HepG2 (cell line): ENCODE results near the gene C22orf39. TPM values are rescaled to one million over a fixed set of nuclear protein-coding genes. Genes with fewer than 3 reads are reported as not detected.

ENCODE experiments used
- FOXA3 ChIP-seq: IDR thresholded peaks from 2 replicates; pipeline ENCODE4 v1.6.1; 2016; ENCODE audit warnings: missing genetic modification reagents, missing compliant biosample characterization
- HNF4G ChIP-seq, 2 experiments: sonication (generic) in 1 of 2; formaldehyde crosslinking in 1 of 2; IDR thresholded peaks; 2 replicates each; pipeline versions ENCODE4 v1.4.0 to v1.6.1; 2011 to 2020; ENCODE audit warnings: borderline replicate concordance in 2 of 2, low read depth in 2 of 2, mild to moderate bottlenecking in 2 of 2, low read length in 1 of 2, missing genetic modification reagents in 1 of 2, moderate library complexity in 1 of 2
- IRX3 ChIP-seq: sonication (generic); formaldehyde crosslinking; IDR thresholded peaks from 2 replicates; pipeline ENCODE4 v1.8.1; 2023; ENCODE audit warnings: mild to moderate bottlenecking, low read depth, missing genetic modification reagents, borderline replicate concordance
- KDM5B ChIP-seq: sonication (generic); formaldehyde crosslinking; IDR thresholded peaks from 2 replicates; pipeline ENCODE4 v1.4.0; 2020; ENCODE audit warnings: missing genetic modification reagents, mild to moderate bottlenecking, borderline replicate concordance
- NR2F1 ChIP-seq, 2 experiments: fragments of 450-650 bp in 1 of 2; formaldehyde crosslinking in 1 of 2; IDR thresholded peaks; 2 replicates each; pipeline versions ENCODE4 v1.5.0 to v1.6.1; 2016 to 2020; ENCODE audit warnings: mild to moderate bottlenecking in 1 of 2, missing compliant biosample characterization in 1 of 2, missing genetic modification reagents in 1 of 2, moderate library complexity in 1 of 2
- PHF8 ChIP-seq: sonication (generic); formaldehyde crosslinking; IDR thresholded peaks from 2 replicates; pipeline ENCODE4 v1.5.0; 2020; ENCODE audit warnings: missing genetic modification reagents
- SRF ChIP-seq: IDR thresholded peaks from 2 replicates; pipeline ENCODE4 v1.6.1; 2011; ENCODE audit warnings: mild to moderate bottlenecking, low read depth, low read length, moderate library complexity
- YY1 ChIP-seq: IDR thresholded peaks from 2 replicates; pipeline ENCODE4 v1.6.1; 2011; ENCODE audit warnings: low read length, low read depth, moderate library complexity, mild to moderate bottlenecking; ENCODE audit not compliant: insufficient read depth, insufficient replicate concordance
- ZFP36 ChIP-seq: fragments of 150-350 bp; IDR thresholded peaks from 2 replicates; pipeline ENCODE4 v1.6.1; 2018; ENCODE audit warnings: borderline replicate concordance, low read length, low read depth; ENCODE audit not compliant: partially characterized antibody
- ZFP90 ChIP-seq: sonication (generic); formaldehyde crosslinking; IDR thresholded peaks from 2 replicates; pipeline ENCODE4 v1.8.0; 2022; ENCODE audit warnings: missing genetic modification reagents, mild to moderate bottlenecking, inconsistent platforms, borderline replicate concordance
- ZKSCAN5 ChIP-seq: sonication (generic); formaldehyde crosslinking; IDR thresholded peaks from 2 replicates; pipeline ENCODE4 v1.5.1; 2020; ENCODE audit warnings: mild to moderate bottlenecking, missing genetic modification reagents
- ZKSCAN8 ChIP-seq: IDR thresholded peaks from 2 replicates; pipeline ENCODE4 v1.6.1; 2016; ENCODE audit warnings: borderline replicate concordance, missing genetic modification reagents, missing compliant biosample characterization
- ZNF124 ChIP-seq: sonication (generic); formaldehyde crosslinking; IDR thresholded peaks from 2 replicates; pipeline ENCODE4 v1.4.0; 2020; ENCODE audit warnings: missing genetic modification reagents
- ZNF138 ChIP-seq: sonication (generic); formaldehyde crosslinking; IDR thresholded peaks from 2 replicates; pipeline ENCODE4 v1.5.0; 2020; ENCODE audit warnings: mild to moderate bottlenecking, low read depth, missing genetic modification reagents
- ZNF33B ChIP-seq: sonication (generic); formaldehyde crosslinking; IDR thresholded peaks from 2 replicates; pipeline ENCODE4 v1.5.1; 2020; ENCODE audit warnings: mild to moderate bottlenecking, missing genetic modification reagents
- ZNF501 ChIP-seq: sonication (generic); formaldehyde crosslinking; IDR thresholded peaks from 2 replicates; pipeline ENCODE4 v1.5.1; 2020; ENCODE audit warnings: mild to moderate bottlenecking, moderate library complexity, missing genetic modification reagents
- ZNF768 ChIP-seq: sonication (generic); formaldehyde crosslinking; IDR thresholded peaks from 2 replicates; pipeline ENCODE4 v1.4.0; 2020; ENCODE audit warnings: missing genetic modification reagents
- polyA plus RNA-seq, 8 experiments: library from polyadenylated mRNA; depleted of rRNA in 3 of 8; stranded (reverse) in 7 of 8; unstranded in 1 of 8; fragments of >200 nt; fragmentation: Illumina TruSeq in 4 of 8; extraction: Trizol in 4 of 8; gene quantifications; 2 replicates each; pipeline versions ENCODE4 v1.2.1 to v1.2.3, GENCODE V29; 2011 to 2016; ENCODE audit warnings: low read depth in 4 of 8, missing spikeins in 1 of 8, mixed read lengths in 1 of 8; ENCODE audit not compliant: insufficient read depth in 1 of 8
- total RNA-seq, 5 experiments: library from RNA; depleted of rRNA; stranded (reverse); fragments of >200 nt; fragmentation: Illumina TruSeq; extraction: Trizol; gene quantifications; 2 replicates each; pipeline ENCODE4 v1.2.3, GENCODE V29; 2016; ENCODE audit warnings: low read depth in 1 of 5
- TF ChIP-seq, protein P1 (sequence below), 2 experiments: sonication (generic) in 1 of 2; formaldehyde crosslinking in 1 of 2; IDR thresholded peaks; 2 replicates each; pipeline versions ENCODE4 v1.4.0 to v1.6.1; 2016 to 2020; ENCODE audit warnings: borderline replicate concordance in 1 of 2, low read depth in 1 of 2, mild to moderate bottlenecking in 1 of 2, missing genetic modification reagents in 1 of 2
- TF ChIP-seq, protein P2 (sequence below): sonication (generic); formaldehyde crosslinking; IDR thresholded peaks from 2 replicates; pipeline ENCODE4 v1.5.0; 2020; ENCODE audit warnings: mild to moderate bottlenecking, missing genetic modification reagents
- TF ChIP-seq, protein P3 (sequence below): sonication (generic); formaldehyde crosslinking; IDR thresholded peaks from 2 replicates; pipeline ENCODE4 v1.4.0; 2020; ENCODE audit warnings: mild to moderate bottlenecking, missing genetic modification reagents

Gene C22orf39
- total and polyA plus RNA-seq, 2 of the 13 experiments (the other 11 are each of a cell fraction or from before 2014, with no cell fraction given), result 23.4 to 26.4 TPM

DNA sequence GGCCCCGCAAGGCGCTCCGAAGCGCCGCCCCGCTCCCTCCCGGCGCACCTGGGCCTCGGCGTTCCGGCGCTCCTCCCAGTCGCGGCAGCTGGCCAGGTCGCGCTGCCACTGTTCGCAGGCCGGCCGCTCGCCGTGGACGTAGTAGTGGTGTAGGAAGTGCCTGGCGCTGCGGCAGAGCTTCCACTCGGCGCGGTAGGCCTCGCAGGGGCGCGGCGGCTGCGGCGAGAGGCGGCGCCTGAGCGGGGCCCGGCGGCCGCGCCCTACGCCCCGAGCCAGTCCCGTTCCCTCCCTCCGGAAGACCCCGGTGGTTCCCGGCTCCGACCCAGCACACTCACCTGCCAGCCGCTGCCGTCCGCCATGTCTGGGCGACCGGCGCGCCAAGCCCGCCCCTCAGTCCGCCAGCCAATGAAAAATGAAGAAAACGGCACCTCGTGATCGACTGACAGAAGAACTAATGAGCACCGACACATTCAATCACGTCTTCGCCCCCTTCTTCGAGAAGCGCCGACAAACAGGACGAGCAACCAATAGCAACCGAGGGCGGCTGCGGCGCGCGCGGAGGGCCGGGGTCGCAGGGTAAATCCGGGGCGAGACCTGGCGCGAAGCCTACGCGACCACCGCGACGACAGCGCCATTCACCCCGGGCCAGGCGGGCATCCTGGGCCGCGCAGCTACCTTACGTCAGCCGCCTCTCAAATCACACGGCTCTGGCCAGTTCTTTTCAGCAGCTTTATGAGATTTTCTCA is at the start of gene C22orf39 (continued):
- TF ChIP-seq, protein P1, sequence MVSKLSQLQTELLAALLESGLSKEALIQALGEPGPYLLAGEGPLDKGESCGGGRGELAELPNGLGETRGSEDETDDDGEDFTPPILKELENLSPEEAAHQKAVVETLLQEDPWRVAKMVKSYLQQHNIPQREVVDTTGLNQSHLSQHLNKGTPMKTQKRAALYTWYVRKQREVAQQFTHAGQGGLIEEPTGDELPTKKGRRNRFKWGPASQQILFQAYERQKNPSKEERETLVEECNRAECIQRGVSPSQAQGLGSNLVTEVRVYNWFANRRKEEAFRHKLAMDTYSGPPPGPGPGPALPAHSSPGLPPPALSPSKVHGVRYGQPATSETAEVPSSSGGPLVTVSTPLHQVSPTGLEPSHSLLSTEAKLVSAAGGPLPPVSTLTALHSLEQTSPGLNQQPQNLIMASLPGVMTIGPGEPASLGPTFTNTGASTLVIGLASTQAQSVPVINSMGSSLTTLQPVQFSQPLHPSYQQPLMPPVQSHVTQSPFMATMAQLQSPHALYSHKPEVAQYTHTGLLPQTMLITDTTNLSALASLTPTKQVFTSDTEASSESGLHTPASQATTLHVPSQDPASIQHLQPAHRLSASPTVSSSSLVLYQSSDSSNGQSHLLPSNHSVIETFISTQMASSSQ (IDR thresholded peaks at IDR 0.05; ENCODE audit: low read depth), result no peak
- TF ChIP-seq, protein P1 (CRISPR knock-in tag; IDR thresholded peaks at IDR 0.05; ENCODE audit: borderline replicate concordance), result 0 out of 2 replicates have a peak, but pooled peaks have one; percentile 9
- TF ChIP-seq KDM5B (CRISPR knock-in tag) (peak; percentile 37), ZNF138 (CRISPR knock-in tag) (0 out of 2 replicates have a peak, but pooled peaks have one; percentile 48), YY1 (peak; percentile 95), ZNF768 (CRISPR knock-in tag) (peak; percentile 24; the same call in 1 of the 2 replicates), NR2F1 (CRISPR knock-in tag; IDR thresholded peaks at IDR 0.05) (no peak), ZNF124 (CRISPR knock-in tag) (no peak), ZFP90 (no peak; the same call in 1 of the 2 replicates), ZKSCAN5 (CRISPR knock-in tag) (no peak), FOXA3 (no peak), PHF8 (CRISPR knock-in tag) (peak; percentile 78), HNF4G (IDR thresholded peaks at IDR 0.05; ENCODE audit: borderline replicate concordance, low read depth, low read length) (no peak), HNF4G (CRISPR knock-in tag; IDR thresholded peaks at IDR 0.05; ENCODE audit: borderline replicate concordance, low read depth) (no peak), ZFP36 (no peak), SRF (no peak), ZKSCAN8 (CRISPR knock-in tag) (no peak), ZNF501 (CRISPR knock-in tag) (peak; percentile 46; the same call in 1 of the 2 replicates), IRX3 (CRISPR knock-in tag) (no peak), ZNF33B (CRISPR knock-in tag) (peak; percentile 53)
- TF ChIP-seq, protein P2, sequence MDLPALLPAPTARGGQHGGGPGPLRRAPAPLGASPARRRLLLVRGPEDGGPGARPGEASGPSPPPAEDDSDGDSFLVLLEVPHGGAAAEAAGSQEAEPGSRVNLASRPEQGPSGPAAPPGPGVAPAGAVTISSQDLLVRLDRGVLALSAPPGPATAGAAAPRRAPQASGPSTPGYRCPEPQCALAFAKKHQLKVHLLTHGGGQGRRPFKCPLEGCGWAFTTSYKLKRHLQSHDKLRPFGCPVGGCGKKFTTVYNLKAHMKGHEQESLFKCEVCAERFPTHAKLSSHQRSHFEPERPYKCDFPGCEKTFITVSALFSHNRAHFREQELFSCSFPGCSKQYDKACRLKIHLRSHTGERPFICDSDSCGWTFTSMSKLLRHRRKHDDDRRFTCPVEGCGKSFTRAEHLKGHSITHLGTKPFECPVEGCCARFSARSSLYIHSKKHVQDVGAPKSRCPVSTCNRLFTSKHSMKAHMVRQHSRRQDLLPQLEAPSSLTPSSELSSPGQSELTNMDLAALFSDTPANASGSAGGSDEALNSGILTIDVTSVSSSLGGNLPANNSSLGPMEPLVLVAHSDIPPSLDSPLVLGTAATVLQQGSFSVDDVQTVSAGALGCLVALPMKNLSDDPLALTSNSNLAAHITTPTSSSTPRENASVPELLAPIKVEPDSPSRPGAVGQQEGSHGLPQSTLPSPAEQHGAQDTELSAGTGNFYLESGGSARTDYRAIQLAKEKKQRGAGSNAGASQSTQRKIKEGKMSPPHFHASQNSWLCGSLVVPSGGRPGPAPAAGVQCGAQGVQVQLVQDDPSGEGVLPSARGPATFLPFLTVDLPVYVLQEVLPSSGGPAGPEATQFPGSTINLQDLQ (CRISPR knock-in tag), result 0 out of 2 replicates have a peak, but pooled peaks have one; percentile 15
- TF ChIP-seq, protein P3, sequence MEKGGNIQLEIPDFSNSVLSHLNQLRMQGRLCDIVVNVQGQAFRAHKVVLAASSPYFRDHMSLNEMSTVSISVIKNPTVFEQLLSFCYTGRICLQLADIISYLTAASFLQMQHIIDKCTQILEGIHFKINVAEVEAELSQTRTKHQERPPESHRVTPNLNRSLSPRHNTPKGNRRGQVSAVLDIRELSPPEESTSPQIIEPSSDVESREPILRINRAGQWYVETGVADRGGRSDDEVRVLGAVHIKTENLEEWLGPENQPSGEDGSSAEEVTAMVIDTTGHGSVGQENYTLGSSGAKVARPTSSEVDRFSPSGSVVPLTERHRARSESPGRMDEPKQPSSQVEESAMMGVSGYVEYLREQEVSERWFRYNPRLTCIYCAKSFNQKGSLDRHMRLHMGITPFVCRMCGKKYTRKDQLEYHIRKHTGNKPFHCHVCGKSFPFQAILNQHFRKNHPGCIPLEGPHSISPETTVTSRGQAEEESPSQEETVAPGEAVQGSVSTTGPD, result no peak
